Right kidney (tissue), 1 donor: ENCODE results near the gene MT1B.
"Not testable (repeated sequence)": the region's sequence is repeated elsewhere in the genome, so short reads cannot be mapped to it uniquely, and the experiment has no call there.

Experiments used
- DNase-seq: peaks from one replicate; pipeline ENCODE4 v3.0.0-alpha.2; 2016

Gene MT1B

DNA sequence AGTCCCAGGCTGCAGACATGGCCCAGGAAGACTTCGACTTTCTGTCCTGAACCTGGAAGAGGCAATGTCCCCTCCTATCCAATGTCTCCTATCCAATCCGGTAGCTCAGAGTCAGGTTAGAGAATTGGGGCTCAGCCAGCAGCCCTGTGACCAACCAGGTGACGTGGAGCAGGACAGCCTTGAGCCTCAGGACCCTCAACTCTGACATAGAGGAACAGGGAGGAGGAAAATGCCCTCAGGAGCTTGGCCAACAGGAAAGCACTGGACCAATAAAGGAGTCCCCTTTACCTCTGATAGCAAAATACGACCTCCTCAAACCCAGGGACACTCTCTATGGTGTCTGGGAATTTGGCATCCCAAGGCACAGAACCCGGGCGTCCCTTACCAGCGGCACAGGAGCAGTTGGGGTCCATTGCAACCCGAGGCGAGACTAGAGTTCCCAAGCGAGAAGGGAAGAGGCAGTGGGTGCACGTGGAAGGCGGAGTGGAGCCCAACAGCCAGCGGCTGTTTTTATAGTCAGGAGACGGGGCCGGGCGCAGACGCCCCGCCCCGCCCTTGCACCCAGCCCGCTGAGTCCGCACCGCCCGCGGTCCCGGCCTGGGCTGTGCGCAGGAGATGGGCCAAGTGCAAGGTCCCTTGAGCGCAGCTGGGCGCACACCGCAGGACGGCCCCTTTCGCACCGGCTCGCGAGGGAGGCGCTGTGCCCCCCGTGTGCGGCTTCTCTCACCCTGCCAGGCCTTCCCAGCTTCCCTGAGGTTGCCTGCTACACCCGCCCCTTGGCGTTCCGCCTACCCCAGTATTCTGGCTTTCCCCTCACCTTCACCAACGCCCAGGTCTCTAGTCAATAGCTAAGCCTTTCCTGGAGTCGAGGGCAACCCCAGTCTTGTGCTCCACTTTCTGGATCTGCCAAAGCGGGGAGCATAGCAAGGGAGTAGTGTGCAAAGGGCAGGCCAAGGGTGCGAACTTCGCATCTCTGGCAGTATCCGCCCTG is 16.2 kb downstream of the MT1B start, which contains the start of gene MT1G:
TSS of gene MT1G (minus strand) at position 485 of the 991 bp plus-strand sequence. CDS start at position 413, 72 bp downstream.
- DNase-seq = peak; percentile 46

DNA sequence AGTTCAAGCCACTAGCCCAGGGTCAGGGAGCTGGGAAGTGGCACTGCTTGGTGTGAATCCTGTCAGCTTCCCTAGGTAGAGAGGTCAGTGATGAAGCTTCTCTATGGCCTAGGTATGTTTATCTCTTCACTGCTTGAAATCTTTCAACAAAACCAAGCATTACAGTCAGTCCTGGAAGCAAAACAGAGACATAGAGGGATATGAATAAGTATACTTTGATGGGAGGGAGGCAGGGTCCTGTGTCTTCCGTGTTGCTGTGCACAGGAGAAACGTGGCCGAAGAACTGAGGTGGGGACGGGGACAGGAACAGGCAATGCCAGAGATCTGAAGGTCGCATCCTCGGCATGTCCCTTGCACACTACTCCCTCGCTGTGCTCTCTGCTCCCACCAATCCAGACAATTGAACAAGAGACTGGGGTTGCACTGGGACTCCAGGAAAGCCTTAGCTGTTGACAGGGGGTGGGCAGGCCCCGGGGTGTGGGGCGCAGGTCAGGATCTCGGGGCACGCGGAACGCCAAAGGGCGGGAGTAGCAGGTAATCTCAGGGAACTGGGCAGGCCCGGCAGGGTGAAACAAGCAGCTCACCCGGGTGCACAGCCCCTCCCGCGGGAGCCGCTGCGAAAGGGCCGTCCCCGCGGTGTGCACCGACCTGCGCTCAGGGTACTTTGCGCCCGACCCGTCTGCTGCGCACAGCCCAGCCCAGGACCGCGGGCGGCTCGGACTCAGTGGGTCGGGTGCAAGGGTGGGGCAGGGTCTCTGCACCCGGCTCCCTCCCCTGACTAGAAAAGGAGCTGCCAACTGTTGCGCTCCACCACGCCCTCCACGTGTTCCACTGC is 17.5 kb downstream of the MT1B start, which contains the start of gene MT1H:
TSS of gene MT1H (plus strand) at position 810 of the 835 bp plus-strand sequence. CDS start 71 bp downstream, outside the sequence.
- DNase-seq = peak; percentile 39

DNA sequence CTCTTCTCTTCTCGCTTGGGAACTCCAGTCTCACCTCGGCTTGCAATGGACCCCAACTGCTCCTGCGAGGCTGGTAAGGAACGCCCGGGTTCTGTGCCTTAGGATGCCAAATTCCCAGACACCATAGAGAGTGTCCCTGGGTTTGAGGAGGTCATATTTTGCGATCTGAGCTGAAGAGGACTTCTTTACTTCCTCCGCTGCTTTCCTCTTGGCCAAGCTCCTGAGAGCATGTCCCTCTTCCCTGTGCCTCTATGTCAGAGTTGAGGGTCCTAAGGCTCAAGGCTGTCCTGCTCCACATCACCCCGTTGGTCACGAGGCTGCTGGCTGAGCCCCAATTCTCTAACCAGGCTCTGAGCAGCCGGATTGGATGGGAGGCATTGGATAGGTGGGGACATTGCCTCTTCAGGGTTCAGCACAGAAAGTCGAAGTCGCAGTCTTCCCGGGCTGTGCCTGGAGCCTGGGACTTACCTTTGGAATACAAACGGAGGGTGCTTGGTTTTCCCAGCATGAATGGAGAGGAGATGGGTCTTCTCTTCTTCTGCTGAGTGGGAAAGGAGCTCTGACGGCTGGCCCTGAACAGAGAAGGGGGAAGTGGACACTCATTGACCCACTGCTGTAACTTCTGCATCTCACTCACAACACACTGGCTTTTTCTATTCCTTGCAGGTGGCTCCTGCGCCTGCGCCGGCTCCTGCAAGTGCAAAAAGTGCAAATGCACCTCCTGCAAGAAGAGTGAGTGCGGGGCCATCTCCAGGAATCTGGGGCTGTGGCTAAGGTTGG is 18.3 kb downstream of the MT1B start:
- peak; percentile 9 for DNase-seq

DNA sequence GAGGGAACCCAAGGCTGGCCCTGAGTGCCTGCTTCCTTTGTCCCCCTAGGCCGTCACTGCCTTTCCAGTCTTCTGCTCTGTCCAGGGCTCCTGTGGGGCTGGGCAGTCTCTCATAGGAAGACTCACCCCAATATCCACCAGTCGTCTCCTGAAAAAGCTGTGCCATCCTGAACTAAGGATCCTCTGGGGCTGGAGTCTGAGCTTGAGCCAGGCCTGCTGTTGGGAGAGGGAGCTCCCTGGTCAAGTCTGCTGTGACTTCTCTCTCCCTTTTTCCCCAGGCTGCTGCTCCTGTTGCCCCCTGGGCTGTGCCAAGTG is 18.9 kb downstream of the MT1B start:
- DNase-seq = no peak

DNA sequence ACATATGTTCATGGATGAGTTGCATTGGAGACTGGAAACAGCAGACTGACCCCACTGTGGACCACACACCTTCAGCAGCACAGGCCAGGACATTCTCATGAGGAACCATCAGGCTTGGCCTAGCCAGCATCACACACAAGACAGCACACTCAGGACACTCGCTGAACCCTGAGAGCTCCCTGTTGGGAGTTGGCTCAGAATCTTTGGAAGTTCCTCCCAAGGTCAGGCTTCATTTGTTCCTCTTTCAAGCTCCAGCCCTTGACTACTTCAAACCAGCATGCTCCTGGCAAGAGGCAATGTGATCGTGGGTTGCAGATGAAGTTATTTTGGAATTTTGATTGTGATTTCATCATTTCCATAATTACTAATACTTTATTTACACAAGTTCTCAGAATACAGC is 20.0 kb downstream of the MT1B start:
- DNase-seq = not testable (repeated sequence)

DNA sequence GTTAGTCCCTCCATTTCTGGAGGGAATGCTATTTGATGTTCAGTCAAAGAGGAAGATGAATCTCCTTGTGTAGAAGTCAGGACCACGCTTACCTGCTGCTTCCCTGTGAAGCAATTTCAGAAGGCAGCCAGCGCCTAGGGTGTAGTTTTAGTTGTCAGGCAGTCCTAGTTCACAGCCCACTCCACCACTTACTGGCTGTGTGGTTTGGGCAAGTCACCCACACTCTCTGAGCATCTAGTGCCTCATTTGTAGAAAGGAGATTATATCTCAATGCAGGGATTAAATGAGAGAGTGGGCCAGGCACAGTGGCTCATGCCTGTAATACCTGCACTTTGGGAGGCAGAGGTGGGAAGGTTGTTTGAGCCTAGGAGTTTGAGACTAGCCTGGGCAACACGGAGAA is 20.5 kb downstream of the MT1B start:
- DNase-seq = not testable (repeated sequence)

DNA sequence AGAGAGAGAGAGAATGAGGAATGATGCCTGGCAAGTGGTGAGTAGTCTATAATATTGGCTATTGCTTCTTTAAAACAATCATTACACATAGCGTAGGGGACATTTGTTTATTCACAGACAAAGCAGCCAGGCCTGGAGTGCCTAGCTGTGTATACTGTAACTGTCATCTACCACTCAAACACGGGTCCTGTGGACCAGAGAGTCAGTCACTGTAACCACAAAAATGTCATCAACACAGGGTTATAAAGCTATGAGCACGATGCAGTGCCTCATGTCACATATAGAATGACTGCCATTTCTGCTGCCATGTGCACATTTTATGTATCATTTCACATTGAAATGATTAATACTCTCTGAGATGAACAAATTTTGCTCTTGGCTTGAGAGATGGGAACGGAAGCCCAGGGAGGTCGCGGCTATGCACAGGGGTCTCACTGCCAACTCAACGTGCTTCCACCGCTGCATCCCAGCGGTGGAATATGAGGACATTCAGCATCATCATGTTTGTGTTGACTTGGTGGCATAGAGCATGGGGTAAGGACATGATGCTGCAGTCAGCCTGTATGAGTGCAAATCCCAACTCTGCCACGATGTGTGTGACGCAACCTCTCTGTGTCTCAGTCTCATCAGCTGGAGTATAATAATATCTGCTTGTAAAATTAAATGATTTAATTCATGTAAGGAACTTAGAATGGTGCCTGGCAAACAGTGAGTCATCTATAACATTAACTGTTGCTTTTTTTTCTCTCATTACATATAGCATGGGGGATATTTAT is 21.3 kb downstream of the MT1B start:
- DNase-seq = no peak

DNA sequence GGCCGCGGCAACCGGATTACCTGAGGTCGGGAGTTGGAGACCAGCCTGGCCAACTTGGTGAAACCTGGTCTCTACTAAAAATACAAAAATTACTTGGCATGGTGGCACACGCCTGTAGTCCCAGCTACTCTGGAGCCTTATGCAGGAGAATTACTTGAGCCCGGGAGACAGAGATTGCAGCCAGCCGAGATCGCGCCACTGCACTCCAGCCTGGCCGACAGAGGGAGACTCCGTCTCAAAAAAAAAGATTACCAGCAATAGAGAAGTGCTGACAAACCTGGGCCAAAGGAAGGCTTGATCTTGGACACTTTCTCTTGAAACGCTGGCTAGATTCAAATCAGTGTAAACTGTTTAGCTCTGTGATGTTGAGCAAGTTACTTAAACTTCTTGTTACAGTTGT is 22.2 kb downstream of the MT1B start:
- DNase-seq = peak; percentile 44

DNA sequence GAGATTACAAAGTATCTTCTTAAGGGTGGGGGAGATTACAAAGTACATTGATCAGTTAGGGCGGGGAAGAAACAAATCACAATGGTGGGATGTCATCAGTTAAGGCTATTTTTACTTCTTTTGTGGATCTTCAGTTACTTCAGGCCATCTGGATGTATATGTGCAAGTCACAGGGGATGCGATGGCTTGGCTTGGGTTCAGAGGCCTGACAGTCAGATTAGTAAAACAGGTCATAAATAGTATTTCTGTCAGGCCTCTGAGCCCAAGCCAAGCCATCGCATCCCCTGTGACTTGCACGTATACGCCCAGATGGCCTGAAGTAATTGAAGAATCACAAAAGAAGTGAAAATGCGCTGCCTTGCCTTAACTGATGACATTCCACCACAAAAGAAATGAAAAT is 22.9 kb downstream of the MT1B start:
- not testable (repeated sequence) for DNase-seq

DNA sequence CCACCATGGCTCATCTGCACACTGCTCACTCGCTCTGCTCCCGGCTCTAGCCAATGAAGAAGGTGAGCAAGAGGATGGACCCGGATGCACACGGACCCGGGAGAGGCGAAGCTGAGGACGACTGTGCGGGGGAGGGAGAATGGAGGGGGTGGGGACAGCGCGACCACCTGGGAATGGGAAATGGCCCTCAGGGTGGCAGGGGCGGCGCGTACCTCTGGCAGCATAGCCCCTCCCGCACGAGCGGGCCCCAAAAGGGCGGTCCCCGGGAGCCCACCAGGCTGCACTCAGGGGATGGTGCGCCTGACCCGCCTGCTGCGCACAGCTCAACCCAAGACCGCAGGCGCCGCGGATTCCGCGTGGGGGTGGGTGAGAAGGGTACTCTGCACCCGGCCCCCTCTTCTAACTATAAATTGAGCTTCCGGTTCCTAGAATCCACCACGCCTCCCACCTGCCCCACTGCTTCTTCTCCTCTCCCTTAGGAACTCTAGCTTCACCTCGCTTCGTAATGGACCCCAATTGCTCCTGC is 24.1 kb downstream of the MT1B start:
- peak; percentile 31 for DNase-seq

DNA sequence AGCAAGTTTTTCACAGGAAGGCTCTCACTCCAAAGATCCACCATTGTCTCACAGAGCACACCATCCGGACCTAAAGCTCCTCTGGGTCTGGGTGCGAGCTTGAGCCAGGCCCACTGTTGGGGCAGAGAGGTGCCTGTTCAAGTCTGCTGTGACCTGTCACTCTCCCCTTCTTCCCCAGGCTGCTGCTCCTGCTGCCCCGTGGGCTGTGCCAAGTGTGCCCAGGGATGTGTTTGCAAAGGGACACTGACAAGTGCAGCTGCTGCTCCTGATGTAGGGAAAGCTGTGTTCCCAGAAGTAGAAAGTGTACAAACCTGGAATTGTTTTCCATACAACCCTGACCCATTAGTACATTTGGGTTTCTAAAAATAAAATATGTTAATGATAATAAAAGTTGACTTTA is 25.8 kb downstream of the MT1B start:
- no peak for DNase-seq

DNA sequence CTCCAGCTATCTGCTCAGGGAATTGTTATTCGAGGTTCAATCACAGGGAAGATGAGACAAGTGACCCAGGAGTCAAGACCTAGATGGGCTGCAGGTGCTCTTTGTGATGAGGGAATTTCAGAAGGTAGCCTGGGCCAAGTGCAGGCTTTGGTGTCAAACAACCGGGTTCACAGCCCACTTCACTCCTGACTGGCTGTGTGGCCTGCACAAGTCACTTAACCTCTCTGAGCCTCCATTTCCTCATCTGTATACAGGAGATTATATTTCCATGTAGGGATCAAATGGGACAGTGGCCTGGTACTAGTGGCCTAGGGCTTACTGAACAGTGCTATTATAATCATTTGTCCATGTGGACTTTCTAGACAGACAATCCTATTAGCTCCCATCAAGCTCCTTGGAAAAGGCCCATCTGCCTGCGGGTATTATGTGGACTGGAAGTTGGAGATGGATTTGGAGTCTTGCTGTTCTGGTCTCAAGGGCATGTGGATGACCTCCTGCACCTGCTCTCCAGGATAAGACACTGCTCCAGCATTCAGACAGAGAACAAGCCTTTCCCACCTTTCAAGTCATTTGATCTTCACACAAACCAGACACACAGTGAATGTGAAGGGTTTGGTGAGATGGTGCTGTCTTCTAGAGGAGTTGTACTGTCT is 27.5 kb downstream of the MT1B start:
- DNase-seq = no peak

DNA sequence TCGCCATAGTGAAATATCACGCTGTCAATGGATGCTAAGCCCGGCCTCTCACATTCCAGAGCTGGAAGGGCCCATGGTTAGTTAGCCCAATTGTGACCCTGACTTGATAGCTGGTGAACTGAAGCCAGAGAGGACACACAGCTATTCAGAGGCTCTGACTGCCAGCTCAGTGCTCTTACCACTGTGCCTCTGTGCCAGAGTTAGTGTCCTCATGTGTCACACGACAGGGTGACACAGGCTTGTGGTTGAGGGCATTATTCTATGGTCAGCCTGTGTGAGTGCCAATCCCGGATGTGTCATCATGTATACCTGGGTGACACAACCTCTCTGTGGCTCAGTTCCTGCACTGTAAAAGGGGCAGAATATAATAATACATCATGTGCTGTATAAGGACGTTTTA is 28.1 kb downstream of the MT1B start:
- no peak for DNase-seq

DNA sequence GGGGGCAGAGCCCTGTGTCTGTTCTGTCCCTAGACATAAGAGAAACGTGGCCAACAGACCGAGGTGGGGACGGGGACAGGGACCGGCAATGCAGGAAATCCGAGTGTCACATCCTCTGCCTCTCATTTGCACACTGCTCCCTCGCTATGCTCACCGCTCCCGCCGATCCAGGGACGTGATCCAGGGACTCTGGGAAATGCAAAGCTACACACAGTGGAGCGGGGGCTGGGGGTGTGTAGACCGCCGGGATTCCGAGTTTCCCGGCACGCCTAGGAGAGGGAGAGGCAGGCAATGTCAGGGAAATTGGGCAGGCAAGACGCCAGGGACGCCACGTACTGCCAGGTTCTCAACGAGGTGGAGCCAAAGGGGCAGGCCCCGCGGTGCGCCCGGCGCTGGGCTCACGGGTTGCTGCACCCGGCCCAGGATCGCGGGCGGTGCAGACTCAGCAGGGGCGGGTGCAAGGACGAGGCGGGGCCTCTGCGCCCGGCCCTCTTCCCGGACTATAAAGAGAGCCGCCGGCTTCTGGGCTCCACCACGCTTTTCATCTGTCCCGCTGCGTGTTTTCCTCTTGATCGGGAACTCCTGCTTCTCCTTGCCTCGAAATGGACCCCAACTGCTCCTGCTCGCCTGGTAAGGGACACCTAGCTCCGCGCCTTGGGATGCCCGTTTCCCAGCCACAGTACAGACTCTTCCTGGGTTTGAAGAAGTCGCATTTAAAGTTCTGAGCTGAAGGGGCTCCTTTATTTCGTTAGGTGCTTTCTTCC is 30.4 kb downstream of the MT1B start, which contains the start of gene MT1X:
TSS of gene MT1X (plus strand) at position 532 of the 764 bp plus-strand sequence. CDS start at position 603, 71 bp downstream.
- peak; percentile 88 for DNase-seq

DNA sequence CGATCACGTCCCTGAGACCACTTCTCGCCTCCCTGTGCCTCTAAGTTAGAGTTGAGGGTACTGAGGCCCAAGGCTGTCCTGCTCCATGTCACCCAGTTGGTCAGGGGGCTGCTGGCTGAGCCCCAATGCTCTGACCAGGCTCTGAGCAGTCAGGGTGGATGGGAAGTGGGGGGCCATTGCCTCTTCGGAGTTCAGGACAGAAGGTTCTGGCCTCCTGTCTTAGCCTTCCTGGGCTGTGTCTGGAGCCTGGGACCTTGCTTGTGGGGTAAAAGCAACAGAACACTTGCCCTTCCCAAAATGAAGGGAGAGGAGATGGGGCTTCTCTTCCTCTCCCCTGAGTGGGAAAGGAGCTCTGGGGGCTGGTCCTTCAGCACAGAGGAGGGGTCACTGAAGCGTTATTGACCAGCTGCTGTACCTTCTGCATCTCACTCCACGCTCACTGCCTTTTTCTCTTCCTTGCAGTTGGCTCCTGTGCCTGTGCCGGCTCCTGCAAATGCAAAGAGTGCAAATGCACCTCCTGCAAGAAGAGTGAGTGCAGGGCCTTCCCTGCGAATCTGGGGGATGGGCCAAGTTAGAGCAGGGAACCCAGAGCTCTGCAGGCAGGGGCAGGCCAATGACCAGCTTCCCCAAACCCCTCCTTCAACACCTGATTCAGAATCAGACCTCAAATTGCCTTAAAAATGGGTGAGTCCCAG is 31.2 kb downstream of the MT1B start:
- peak; percentile 12 for DNase-seq

DNA sequence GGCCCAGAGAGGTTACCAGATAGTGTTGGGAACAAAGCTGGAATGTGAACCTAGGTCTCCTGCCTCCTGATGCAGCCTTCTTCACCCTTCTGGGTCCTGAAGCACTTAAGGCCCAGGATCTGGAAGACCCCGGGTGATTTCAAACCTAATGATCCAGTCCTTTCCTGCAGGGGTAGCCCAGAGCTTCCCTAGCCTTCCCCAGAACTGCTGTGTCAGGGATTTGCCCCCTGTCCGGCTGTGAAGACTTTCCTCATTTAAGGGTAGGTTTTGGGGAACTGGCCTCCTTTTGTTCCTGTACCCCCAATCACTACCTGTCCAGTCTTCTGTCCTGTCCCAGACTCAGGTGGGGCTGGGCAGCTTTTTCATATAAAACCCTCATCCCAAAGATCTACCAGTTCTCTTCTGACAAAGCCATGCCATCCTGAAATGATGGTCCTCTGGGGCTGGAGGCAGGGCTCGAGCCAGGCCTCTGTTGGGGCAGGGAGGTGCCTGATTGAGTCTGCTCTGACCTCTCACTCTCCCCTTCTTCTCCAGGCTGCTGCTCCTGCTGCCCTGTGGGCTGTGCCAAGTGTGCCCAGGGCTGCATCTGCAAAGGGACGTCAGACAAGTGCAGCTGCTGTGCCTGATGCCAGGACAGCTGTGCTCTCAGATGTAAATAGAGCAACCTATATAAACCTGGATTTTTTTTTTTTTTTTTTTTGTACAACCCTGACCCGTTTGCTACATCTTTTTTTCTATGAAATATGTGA is 31.9 kb downstream of the MT1B start:
- no peak for DNase-seq

DNA sequence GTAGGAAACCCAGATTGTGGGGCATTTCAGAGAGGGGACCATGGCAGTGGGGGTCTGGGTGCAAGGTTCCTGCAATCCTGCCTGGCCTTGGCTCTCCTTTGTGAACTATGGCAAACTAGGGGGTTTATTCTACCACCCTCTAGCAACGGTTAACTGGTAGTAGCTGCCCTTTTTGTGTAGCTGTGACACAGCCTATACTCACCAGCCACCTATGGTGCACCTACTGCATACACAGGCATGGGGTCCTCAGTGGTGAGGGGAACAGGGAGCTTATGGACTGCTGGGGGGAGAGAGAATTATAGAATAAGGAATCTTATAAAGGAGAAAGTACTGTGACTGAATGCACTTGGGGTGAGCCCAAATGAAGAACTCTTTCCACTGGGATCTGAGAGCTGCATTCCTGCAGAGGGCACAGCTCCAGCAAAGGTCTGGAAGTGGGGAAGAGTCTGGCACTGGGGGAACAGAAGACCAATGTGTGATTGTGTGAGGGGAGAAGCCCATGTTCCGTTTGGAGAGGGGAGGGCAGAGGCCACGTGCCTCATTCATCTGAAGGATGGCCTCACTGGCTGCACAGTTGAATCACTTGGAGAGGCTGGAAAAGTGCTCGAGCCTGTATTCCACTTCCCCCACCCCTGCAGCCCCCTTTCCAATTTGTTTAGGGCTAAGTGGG is 32.7 kb downstream of the MT1B start:
- no peak for DNase-seq
